HCT116 (cell line): ENCODE results near the gene PTX4. TPM values are rescaled to one million over a fixed set of nuclear protein-coding genes. Genes with fewer than 3 reads are reported as not detected.

Experiments
- ATAC-seq: fragments of 200-7000 bp; cut with Tn5 transposase; 2 replicates; pipeline ENCODE4 v1.9.1; 2020; ENCODE audit warnings: mild to moderate bottlenecking, moderate library complexity
- BruUV-seq: library from RNA; stranded (reverse); fragments of 400-500 nt; replicated peaks from 2 replicates; lab custom pipeline; 2021; lab: Mats Ljungman, UMichigan
- CTCF ChIA-PET: fragments of 300-600 bp; sonication (Branson Sonifier 250); formaldehyde crosslinking; loops from one replicate; lab custom pipeline; 2021; ENCODE audit warnings: antibody characterized with exemption; lab: Charles Lee
- POLR2A ChIA-PET: fragments of 300-600, 350-600 bp; sonication (Branson Sonifier 250); formaldehyde crosslinking; loops from one replicate; lab custom pipeline; 2021; ENCODE audit warnings: antibody characterized with exemption; lab: Charles Lee
- RAD21 ChIA-PET, 2 experiments: fragments of 300-600 bp; sonication (Branson Sonifier 250); formaldehyde crosslinking; loops; one replicate each; lab custom pipeline; 2023; ENCODE audit warnings: low total read pairs in 2 of 2; ENCODE audit not compliant: uncharacterized antibody in 2 of 2, unreplicated experiment in 2 of 2, low non-redundant PET in 1 of 2; lab: Charles Lee
- DNase-seq: peaks from one replicate; pipeline ENCODE4 v3.0.0-alpha.2; 2010; ENCODE audit warnings: low read depth, low spot score
- H2AFZ ChIP-seq: fragments of 200-600 bp; shearing (Covaris generic), sonication (generic); 2 replicates; pipeline ENCODE4 v1.6.1; 2017; ENCODE audit warnings: low read depth, mixed run types, mixed read lengths, antibody characterized with exemption, low read length; ENCODE audit not compliant: poor library complexity, severe bottlenecking
- H3K27ac ChIP-seq: 2 replicates; pipeline ENCODE4 v1.5.1; 2012; ENCODE audit warnings: low read depth, low read length
- H3K27me3 ChIP-seq: fragments of 200-600 bp; sonication (generic); 2 replicates; pipeline ENCODE4 v1.6.1; 2016; ENCODE audit warnings: mixed run types, low read length, mixed read lengths; ENCODE audit not compliant: insufficient read depth
- H3K36me3 ChIP-seq, 2 experiments: fragments of 200-500 bp in 1 of 2; fragments of 200-600 bp in 1 of 2; sonication (Bioruptor generic) in 1 of 2; sonication (generic) in 1 of 2; 2 replicates each; pipeline versions ENCODE4 v1.5.1 to v1.6.1; 2014 to 2016; ENCODE audit warnings: low read length in 2 of 2, inconsistent platforms in 1 of 2, mixed read lengths in 1 of 2, mixed run types in 1 of 2; ENCODE audit not compliant: insufficient read depth in 2 of 2, control insufficient read depth in 1 of 2
- H3K4me1 ChIP-seq, 2 experiments: fragments of 200-600 bp in 1 of 2; sonication (generic) in 1 of 2; 2 replicates each; pipeline versions ENCODE4 v1.5.1 to v1.6.1; 2012 to 2017; ENCODE audit warnings: low read length in 2 of 2, inconsistent platforms in 1 of 2, mild to moderate bottlenecking in 1 of 2, mixed read lengths in 1 of 2, mixed run types in 1 of 2, moderate library complexity in 1 of 2; ENCODE audit not compliant: insufficient read depth in 2 of 2, control insufficient read depth in 1 of 2
- H3K4me2 ChIP-seq: fragments of 200-600 bp; sonication (generic); 2 replicates; pipeline ENCODE4 v1.6.1; 2017; ENCODE audit warnings: mixed run types, low read length, mixed read lengths
- H3K4me3 ChIP-seq, 2 experiments: fragments of 200-600 bp in 1 of 2; sonication (generic) in 1 of 2; replicated peaks in 1 of 2; 2 replicates each; pipeline ENCODE4 v1.5.1; 2011 to 2016; ENCODE audit warnings: low read length in 2 of 2, control low read depth in 1 of 2, low read depth in 1 of 2, mild to moderate bottlenecking in 1 of 2, mixed read lengths in 1 of 2, mixed run types in 1 of 2
- H3K79me2 ChIP-seq: fragments of 200-600 bp; sonication (generic); 2 replicates; pipeline ENCODE4 v1.6.1; 2017; ENCODE audit warnings: mild to moderate bottlenecking, mixed run types, low read length, moderate library complexity, mixed read lengths; ENCODE audit not compliant: insufficient read depth
- H3K9ac ChIP-seq: fragments of 200-600 bp; sonication (generic); 2 replicates; pipeline ENCODE4 v1.6.1; 2016; ENCODE audit warnings: low read length, mixed read lengths
- H3K9me2 ChIP-seq: fragments of 200-600 bp; sonication (generic), shearing (Covaris generic); 2 replicates; pipeline ENCODE4 v1.6.1; 2017; ENCODE audit warnings: mixed run types, mild to moderate bottlenecking, moderate library complexity; ENCODE audit not compliant: insufficient read depth
- H3K9me3 ChIP-seq, 2 experiments: fragments of 200-500 bp in 1 of 2; fragments of 200-600 bp in 1 of 2; sonication (Bioruptor generic) in 1 of 2; sonication (generic) in 1 of 2; 2 replicates each; pipeline ENCODE4 v1.6.1; 2014 to 2017; ENCODE audit warnings: low read length in 2 of 2, mixed read lengths in 2 of 2, inconsistent platforms in 1 of 2, low read depth in 1 of 2, mild to moderate bottlenecking in 1 of 2, mixed run types in 1 of 2, moderate library complexity in 1 of 2; ENCODE audit not compliant: control insufficient read depth in 1 of 2, insufficient read depth in 1 of 2
- H4K20me1 ChIP-seq: fragments of 200-600 bp; sonication (generic), shearing (Covaris generic); 2 replicates; pipeline ENCODE4 v1.6.1; 2017; ENCODE audit warnings: mixed run types, mild to moderate bottlenecking, moderate library complexity; ENCODE audit not compliant: insufficient read depth
- EZH2phosphoT487 ChIP-seq: fragments of 200-600 bp; IDR thresholded peaks from 2 replicates; pipeline ENCODE4 v1.6.1; 2018; ENCODE audit warnings: antibody characterized with exemption, borderline replicate concordance
- JUND ChIP-seq: IDR thresholded peaks from 2 replicates; pipeline ENCODE4 v1.6.1; 2012
- SRF ChIP-seq: IDR thresholded peaks from 2 replicates; pipeline ENCODE4 v1.6.1; 2012; ENCODE audit warnings: low read depth
- ZNF274 ChIP-seq: fragments of 200-500 bp; sonication (Bioruptor generic); IDR thresholded peaks from 2 replicates; pipeline ENCODE4 v1.6.1; 2014; ENCODE audit warnings: mild to moderate bottlenecking, low read depth, low read length, inconsistent platforms
- intact Hi-C: fragments of 100-400 bp; cut with micrococcal nuclease; formaldehyde crosslinking; loops from 2 replicates; pipeline ENCODE4 v1.10.0; 2022
- total RNA-seq: library from RNA; stranded (reverse); gene quantifications from one replicate; pipeline ENCODE4 v1.2.1, GENCODE V29; 2021; ENCODE audit not compliant: unreplicated experiment
- TF ChIP-seq, protein P1 (sequence below), 3 experiments: fragments of 200-600 bp in 1 of 3; sonication (generic) in 1 of 3; IDR thresholded peaks in 2 of 3; conservative IDR thresholded peaks in 1 of 3; 2 replicates each; pipeline ENCODE4 v1.5.1; 2012 to 2017; ENCODE audit warnings: low read depth in 2 of 3, low read length in 2 of 3, antibody characterized with exemption in 1 of 3, borderline replicate concordance in 1 of 3, control low read depth in 1 of 3, mild to moderate bottlenecking in 1 of 3, mixed read lengths in 1 of 3, mixed run types in 1 of 3, moderate library complexity in 1 of 3; ENCODE audit not compliant: insufficient read depth in 1 of 3
- TF ChIP-seq, protein P2 (sequence below): IDR thresholded peaks from 2 replicates; pipeline ENCODE4 v1.6.1; 2012; ENCODE audit warnings: low read depth
- TF ChIP-seq, protein P3 (sequence below): IDR thresholded peaks from 2 replicates; pipeline ENCODE4 v1.6.1; 2012

The PTX4 gene
- total RNA-seq, 1 experiment from 2014 or later = not detected

DNA sequence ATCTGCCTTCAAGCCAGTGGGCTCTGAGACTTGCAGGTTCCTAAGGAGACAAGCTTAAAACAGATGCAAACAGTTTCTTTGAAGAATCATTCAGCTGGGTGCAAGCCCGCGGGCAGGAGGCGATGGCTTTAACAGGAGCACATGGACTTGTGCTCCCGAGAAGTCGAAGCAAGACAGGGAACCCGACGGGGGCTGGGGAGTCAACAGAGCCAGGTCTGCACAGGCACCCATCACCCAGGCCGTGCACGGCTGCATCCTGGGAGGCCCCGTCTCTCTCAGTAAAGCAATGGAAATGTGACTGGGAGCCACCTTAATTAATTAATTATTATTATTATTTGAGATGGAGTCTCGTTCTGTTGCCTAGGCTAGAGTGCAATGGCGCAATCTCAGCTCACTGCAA lies 333 bp upstream of the PTX4 start:
- CTCF ChIA-PET = no interaction called here
- BruUV-seq = no TSS peak
- Histone ChIP-seq H3K9ac (no peak overlapping the region), H3K9me2 (no peaks in the 10 kb centered on the region), H3K79me2 (peaks cover 9% of the 10 kb centered on the region), H3K9me3 (no peaks in the 10 kb centered on the region), H3K4me1 (peaks cover 6 to 13% of the 10 kb centered on the region in 2 experiments), H3K4me3 (no peak overlapping the region), H3K36me3 (no peaks in the 10 kb centered on the region; a peak in 1 of 4 replicates), H3K27ac (no peak overlapping the region), H4K20me1 (no peaks in the 10 kb centered on the region), H2AFZ (no peak overlapping the region), H3K4me2 (no peak overlapping the region), H3K27me3 (no peaks in the 10 kb centered on the region)
- RAD21 ChIA-PET = no interaction called here
- DNase-seq = no peak
- POLR2A ChIA-PET = no interaction called here
- intact Hi-C loops = no loop called here
- no peak for ATAC-seq
- TF ChIP-seq JUND (no peak), SRF (no peak), EZH2phosphoT487 (no peak), ZNF274 (no peak)
- TF ChIP-seq, protein P1, sequence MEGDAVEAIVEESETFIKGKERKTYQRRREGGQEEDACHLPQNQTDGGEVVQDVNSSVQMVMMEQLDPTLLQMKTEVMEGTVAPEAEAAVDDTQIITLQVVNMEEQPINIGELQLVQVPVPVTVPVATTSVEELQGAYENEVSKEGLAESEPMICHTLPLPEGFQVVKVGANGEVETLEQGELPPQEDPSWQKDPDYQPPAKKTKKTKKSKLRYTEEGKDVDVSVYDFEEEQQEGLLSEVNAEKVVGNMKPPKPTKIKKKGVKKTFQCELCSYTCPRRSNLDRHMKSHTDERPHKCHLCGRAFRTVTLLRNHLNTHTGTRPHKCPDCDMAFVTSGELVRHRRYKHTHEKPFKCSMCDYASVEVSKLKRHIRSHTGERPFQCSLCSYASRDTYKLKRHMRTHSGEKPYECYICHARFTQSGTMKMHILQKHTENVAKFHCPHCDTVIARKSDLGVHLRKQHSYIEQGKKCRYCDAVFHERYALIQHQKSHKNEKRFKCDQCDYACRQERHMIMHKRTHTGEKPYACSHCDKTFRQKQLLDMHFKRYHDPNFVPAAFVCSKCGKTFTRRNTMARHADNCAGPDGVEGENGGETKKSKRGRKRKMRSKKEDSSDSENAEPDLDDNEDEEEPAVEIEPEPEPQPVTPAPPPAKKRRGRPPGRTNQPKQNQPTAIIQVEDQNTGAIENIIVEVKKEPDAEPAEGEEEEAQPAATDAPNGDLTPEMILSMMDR (IDR thresholded peaks at IDR 0.05 in 2 of 3, conservative IDR thresholded peaks at IDR 0.05 in 1 of 3; ENCODE audit: borderline replicate concordance in 1 of 3, insufficient read depth in 1 of 3, low read depth in 2 of 3, low read length in 2 of 3) = no peak
- TF ChIP-seq, protein P2, sequence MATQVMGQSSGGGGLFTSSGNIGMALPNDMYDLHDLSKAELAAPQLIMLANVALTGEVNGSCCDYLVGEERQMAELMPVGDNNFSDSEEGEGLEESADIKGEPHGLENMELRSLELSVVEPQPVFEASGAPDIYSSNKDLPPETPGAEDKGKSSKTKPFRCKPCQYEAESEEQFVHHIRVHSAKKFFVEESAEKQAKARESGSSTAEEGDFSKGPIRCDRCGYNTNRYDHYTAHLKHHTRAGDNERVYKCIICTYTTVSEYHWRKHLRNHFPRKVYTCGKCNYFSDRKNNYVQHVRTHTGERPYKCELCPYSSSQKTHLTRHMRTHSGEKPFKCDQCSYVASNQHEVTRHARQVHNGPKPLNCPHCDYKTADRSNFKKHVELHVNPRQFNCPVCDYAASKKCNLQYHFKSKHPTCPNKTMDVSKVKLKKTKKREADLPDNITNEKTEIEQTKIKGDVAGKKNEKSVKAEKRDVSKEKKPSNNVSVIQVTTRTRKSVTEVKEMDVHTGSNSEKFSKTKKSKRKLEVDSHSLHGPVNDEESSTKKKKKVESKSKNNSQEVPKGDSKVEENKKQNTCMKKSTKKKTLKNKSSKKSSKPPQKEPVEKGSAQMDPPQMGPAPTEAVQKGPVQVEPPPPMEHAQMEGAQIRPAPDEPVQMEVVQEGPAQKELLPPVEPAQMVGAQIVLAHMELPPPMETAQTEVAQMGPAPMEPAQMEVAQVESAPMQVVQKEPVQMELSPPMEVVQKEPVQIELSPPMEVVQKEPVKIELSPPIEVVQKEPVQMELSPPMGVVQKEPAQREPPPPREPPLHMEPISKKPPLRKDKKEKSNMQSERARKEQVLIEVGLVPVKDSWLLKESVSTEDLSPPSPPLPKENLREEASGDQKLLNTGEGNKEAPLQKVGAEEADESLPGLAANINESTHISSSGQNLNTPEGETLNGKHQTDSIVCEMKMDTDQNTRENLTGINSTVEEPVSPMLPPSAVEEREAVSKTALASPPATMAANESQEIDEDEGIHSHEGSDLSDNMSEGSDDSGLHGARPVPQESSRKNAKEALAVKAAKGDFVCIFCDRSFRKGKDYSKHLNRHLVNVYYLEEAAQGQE = no peak
- TF ChIP-seq, protein P3, sequence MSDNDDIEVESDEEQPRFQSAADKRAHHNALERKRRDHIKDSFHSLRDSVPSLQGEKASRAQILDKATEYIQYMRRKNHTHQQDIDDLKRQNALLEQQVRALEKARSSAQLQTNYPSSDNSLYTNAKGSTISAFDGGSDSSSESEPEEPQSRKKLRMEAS = no peak
